HL-60 (cell line): ENCODE data around the gene TMPRSS3.

Experiments used
- DNase-seq, 2 experiments: peaks; one replicate each; pipeline ENCODE4 v3.0.0-alpha.2; 2010 to 2020; ENCODE audit warnings: low read depth in 1 of 2, low spot score in 1 of 2
- H3K27ac ChIP-seq: fragments of 250-450 bp; sonication (Bioruptor Pico); replicated peaks from 2 replicates; pipeline ENCODE4 v1.5.1; 2020; ENCODE audit warnings: mild to moderate bottlenecking, moderate library complexity
- H3K27me3 ChIP-seq: fragments of 250-450 bp; sonication (Bioruptor Pico); 2 replicates; pipeline ENCODE4 v1.5.1; 2021; ENCODE audit warnings: mild to moderate bottlenecking, moderate library complexity; ENCODE audit not compliant: insufficient read depth, poor library complexity, severe bottlenecking
- H3K4me3 ChIP-seq: replicated peaks from 2 replicates; pipeline ENCODE4 v1.5.1; 2011; ENCODE audit warnings: mild to moderate bottlenecking, control low read depth, low read length; ENCODE audit not compliant: insufficient read depth
- GABPA ChIP-seq: IDR thresholded peaks from 2 replicates; pipeline ENCODE4 v1.6.1; 2012; ENCODE audit warnings: low read depth
- POLR2AphosphoS5 ChIP-seq: IDR thresholded peaks from 2 replicates; pipeline ENCODE4 v1.6.1; 2012; ENCODE audit warnings: low read depth
- REST ChIP-seq: IDR thresholded peaks from 2 replicates; pipeline ENCODE4 v1.6.1; 2012; ENCODE audit warnings: low read depth; ENCODE audit not compliant: insufficient replicate concordance
- SPI1 ChIP-seq: IDR thresholded peaks from 2 replicates; pipeline ENCODE4 v1.6.1; 2012; ENCODE audit warnings: low read depth, mild to moderate bottlenecking, borderline replicate concordance
- TF ChIP-seq, protein P1 (sequence below): IDR thresholded peaks from one replicate; pipeline ENCODE4 v1.5.1; 2011; ENCODE audit warnings: low read length, control low read depth, inconsistent platforms; ENCODE audit not compliant: insufficient read depth

The TMPRSS3 gene

GRCh38 chr21:42395302-42395701, 550 bp downstream of the TMPRSS3 start:
- TF ChIP-seq SPI1 (no peak), POLR2AphosphoS5 (no peak), GABPA (no peak), REST (no peak)
- TF ChIP-seq, protein P1, sequence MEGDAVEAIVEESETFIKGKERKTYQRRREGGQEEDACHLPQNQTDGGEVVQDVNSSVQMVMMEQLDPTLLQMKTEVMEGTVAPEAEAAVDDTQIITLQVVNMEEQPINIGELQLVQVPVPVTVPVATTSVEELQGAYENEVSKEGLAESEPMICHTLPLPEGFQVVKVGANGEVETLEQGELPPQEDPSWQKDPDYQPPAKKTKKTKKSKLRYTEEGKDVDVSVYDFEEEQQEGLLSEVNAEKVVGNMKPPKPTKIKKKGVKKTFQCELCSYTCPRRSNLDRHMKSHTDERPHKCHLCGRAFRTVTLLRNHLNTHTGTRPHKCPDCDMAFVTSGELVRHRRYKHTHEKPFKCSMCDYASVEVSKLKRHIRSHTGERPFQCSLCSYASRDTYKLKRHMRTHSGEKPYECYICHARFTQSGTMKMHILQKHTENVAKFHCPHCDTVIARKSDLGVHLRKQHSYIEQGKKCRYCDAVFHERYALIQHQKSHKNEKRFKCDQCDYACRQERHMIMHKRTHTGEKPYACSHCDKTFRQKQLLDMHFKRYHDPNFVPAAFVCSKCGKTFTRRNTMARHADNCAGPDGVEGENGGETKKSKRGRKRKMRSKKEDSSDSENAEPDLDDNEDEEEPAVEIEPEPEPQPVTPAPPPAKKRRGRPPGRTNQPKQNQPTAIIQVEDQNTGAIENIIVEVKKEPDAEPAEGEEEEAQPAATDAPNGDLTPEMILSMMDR, result no peak
- H3K4me3 ChIP-seq, result no peak overlapping the region
- H3K27ac ChIP-seq, result no peak overlapping the region
- no peak for DNase-seq
- H3K27me3 ChIP-seq, result no peaks in the 10 kb centered on the region

- no peak for TF ChIP-seq REST
- TF ChIP-seq GABPA, result no peak
- TF ChIP-seq, protein P1, result no peak
- no peak for TF ChIP-seq POLR2AphosphoS5
- TF ChIP-seq SPI1, result no peak
- no peak overlapping the region for H3K27ac ChIP-seq
- peaks cover 3% of the 10 kb centered on the region for H3K27me3 ChIP-seq
- no peak for DNase-seq
- H3K4me3 ChIP-seq, result no peak overlapping the region
Measured at GRCh38 chr21:42393443-42393950, 2.4 kb downstream of the TMPRSS3 start.

- Histone ChIP-seq H3K27ac (no peak overlapping the region), H3K27me3 (peaks cover 3% of the 10 kb centered on the region), H3K4me3 (no peak overlapping the region)
- no peak for DNase-seq
- TF ChIP-seq REST, result no peak
- no peak for TF ChIP-seq POLR2AphosphoS5
- TF ChIP-seq, protein P1, result no peak
- TF ChIP-seq SPI1, result no peak
- no peak for TF ChIP-seq GABPA
Measured at GRCh38 chr21:42392731-42393442, 3.0 kb downstream of the TMPRSS3 start.
